ENCODE measurements around the gene OAS2. TPM values are rescaled to one million over a fixed set of nuclear protein-coding genes. Genes with fewer than 3 reads are reported as not detected.

The OAS2 gene
- total and polyA plus RNA-seq, 2 of the 8 experiments (the other 6 are each of a cell fraction or from before 2014, with no cell fraction given): 0.06 TPM; not detected in 1

DNA sequence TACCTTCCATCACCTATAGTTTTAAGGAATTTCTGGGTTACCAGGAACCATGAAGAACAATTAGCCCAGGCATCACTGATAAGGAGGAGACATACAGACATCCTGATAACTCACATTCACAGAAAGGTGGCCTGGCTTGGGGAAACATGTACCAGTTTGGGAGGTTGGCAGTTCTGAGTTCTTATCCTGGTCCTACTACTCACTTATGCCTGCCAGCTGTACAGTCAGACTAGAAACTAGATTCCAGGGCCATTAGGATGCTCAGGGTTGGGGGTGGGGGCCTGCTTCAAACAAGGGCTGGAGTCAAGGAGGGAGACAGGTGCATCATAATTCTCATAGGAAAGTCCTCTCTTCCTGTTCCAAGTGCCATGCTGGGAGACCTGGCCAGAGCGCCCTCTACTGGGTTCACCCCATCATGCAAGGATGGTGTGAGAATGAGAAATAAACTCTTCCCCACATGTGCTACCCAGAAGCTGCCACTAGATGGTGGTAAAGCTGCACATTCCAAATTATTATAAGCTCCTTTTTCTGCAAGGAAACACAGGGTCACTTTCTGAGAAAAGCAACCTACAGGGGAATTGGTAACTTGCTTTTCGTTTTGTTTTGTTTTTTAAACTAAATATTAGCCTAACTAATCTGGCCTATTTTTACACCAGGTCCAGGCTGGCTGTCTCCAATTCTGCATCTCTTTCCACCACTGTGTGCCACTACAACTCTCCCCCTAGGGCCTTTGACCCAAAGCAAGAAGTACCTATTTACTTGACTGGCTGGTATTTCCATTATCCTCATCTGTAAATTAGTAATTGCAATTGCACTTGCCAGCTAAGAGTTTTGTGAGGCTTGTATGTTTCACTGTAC is 14.5 kb downstream of the OAS2 start (continued):
- TF ChIP-seq, protein P1, sequence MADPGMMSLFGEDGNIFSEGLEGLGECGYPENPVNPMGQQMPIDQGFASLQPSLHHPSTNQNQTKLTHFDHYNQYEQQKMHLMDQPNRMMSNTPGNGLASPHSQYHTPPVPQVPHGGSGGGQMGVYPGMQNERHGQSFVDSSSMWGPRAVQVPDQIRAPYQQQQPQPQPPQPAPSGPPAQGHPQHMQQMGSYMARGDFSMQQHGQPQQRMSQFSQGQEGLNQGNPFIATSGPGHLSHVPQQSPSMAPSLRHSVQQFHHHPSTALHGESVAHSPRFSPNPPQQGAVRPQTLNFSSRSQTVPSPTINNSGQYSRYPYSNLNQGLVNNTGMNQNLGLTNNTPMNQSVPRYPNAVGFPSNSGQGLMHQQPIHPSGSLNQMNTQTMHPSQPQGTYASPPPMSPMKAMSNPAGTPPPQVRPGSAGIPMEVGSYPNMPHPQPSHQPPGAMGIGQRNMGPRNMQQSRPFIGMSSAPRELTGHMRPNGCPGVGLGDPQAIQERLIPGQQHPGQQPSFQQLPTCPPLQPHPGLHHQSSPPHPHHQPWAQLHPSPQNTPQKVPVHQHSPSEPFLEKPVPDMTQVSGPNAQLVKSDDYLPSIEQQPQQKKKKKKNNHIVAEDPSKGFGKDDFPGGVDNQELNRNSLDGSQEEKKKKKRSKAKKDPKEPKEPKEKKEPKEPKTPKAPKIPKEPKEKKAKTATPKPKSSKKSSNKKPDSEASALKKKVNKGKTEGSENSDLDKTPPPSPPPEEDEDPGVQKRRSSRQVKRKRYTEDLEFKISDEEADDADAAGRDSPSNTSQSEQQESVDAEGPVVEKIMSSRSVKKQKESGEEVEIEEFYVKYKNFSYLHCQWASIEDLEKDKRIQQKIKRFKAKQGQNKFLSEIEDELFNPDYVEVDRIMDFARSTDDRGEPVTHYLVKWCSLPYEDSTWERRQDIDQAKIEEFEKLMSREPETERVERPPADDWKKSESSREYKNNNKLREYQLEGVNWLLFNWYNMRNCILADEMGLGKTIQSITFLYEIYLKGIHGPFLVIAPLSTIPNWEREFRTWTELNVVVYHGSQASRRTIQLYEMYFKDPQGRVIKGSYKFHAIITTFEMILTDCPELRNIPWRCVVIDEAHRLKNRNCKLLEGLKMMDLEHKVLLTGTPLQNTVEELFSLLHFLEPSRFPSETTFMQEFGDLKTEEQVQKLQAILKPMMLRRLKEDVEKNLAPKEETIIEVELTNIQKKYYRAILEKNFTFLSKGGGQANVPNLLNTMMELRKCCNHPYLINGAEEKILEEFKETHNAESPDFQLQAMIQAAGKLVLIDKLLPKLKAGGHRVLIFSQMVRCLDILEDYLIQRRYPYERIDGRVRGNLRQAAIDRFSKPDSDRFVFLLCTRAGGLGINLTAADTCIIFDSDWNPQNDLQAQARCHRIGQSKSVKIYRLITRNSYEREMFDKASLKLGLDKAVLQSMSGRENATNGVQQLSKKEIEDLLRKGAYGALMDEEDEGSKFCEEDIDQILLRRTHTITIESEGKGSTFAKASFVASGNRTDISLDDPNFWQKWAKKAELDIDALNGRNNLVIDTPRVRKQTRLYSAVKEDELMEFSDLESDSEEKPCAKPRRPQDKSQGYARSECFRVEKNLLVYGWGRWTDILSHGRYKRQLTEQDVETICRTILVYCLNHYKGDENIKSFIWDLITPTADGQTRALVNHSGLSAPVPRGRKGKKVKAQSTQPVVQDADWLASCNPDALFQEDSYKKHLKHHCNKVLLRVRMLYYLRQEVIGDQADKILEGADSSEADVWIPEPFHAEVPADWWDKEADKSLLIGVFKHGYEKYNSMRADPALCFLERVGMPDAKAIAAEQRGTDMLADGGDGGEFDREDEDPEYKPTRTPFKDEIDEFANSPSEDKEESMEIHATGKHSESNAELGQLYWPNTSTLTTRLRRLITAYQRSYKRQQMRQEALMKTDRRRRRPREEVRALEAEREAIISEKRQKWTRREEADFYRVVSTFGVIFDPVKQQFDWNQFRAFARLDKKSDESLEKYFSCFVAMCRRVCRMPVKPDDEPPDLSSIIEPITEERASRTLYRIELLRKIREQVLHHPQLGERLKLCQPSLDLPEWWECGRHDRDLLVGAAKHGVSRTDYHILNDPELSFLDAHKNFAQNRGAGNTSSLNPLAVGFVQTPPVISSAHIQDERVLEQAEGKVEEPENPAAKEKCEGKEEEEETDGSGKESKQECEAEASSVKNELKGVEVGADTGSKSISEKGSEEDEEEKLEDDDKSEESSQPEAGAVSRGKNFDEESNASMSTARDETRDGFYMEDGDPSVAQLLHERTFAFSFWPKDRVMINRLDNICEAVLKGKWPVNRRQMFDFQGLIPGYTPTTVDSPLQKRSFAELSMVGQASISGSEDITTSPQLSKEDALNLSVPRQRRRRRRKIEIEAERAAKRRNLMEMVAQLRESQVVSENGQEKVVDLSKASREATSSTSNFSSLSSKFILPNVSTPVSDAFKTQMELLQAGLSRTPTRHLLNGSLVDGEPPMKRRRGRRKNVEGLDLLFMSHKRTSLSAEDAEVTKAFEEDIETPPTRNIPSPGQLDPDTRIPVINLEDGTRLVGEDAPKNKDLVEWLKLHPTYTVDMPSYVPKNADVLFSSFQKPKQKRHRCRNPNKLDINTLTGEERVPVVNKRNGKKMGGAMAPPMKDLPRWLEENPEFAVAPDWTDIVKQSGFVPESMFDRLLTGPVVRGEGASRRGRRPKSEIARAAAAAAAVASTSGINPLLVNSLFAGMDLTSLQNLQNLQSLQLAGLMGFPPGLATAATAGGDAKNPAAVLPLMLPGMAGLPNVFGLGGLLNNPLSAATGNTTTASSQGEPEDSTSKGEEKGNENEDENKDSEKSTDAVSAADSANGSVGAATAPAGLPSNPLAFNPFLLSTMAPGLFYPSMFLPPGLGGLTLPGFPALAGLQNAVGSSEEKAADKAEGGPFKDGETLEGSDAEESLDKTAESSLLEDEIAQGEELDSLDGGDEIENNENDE (IDR thresholded peaks at IDR 0.05; ENCODE audit: insufficient replicate concordance, low read length): no peak
- TF ChIP-seq SP4 (IDR thresholded peaks at IDR 0.05; ENCODE audit: low read length) (0 out of 2 replicates have a peak, but pooled peaks have one; percentile 39), BCL11A (IDR thresholded peaks at IDR 0.05; ENCODE audit: low read depth in 2 of 2, low read length in 2 of 2) (no peak), MAX (IDR thresholded peaks at IDR 0.05) (peak; percentile 54), RFX5 (IDR thresholded peaks at IDR 0.05; ENCODE audit: borderline replicate concordance, low read depth, low read length) (no peak), FOSL1 (IDR thresholded peaks at IDR 0.05; ENCODE audit: insufficient read depth, low read depth, low read length) (no peak), YY1 (IDR thresholded peaks at IDR 0.05; ENCODE audit: low read depth, low read length) (no peak)
